Measurements from ENCODE around the gene SBNO1.

DNA sequence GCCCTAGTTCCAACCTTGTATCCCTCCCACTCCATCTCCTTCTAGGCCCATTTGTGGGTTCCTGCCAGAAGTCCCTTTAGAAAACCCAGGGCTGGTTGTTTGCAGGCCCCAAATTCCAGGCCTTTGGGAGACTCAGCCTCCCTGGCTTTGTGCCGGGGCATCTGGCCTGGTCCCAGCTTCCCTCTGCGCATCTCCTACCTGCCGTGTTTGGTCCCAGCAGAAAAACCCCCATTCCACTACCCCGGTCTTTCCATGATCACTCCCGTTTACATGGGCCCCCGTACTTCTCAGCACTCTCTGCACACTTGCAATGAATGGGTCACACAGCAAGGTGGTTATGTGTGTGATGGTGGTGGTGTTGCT is 34.6 kb upstream of the SBNO1 start:
- TF ChIP-seq POLR2AphosphoS5 (IDR thresholded peaks at IDR 0.05) (no peak), POLR2A (IDR thresholded peaks at IDR 0.05) (no peak)
- TF ChIP-seq, protein P1, sequence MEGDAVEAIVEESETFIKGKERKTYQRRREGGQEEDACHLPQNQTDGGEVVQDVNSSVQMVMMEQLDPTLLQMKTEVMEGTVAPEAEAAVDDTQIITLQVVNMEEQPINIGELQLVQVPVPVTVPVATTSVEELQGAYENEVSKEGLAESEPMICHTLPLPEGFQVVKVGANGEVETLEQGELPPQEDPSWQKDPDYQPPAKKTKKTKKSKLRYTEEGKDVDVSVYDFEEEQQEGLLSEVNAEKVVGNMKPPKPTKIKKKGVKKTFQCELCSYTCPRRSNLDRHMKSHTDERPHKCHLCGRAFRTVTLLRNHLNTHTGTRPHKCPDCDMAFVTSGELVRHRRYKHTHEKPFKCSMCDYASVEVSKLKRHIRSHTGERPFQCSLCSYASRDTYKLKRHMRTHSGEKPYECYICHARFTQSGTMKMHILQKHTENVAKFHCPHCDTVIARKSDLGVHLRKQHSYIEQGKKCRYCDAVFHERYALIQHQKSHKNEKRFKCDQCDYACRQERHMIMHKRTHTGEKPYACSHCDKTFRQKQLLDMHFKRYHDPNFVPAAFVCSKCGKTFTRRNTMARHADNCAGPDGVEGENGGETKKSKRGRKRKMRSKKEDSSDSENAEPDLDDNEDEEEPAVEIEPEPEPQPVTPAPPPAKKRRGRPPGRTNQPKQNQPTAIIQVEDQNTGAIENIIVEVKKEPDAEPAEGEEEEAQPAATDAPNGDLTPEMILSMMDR (IDR thresholded peaks at IDR 0.05): no peak
